Stimulated activated CD4-positive, alpha-beta T cell treated with anti-CD3 and anti-CD28 coated beads, Interleukin-12 subunit alpha, Interleukin-12 subunit beta, amount 100 ng/mL, for 4 hours (primary cell): ENCODE results near the gene SLC30A9.

Experiments used
- DNase-seq: peaks from one replicate; pipeline ENCODE4 v3.0.0-alpha.2; 2020

The SLC30A9 gene

DNA sequence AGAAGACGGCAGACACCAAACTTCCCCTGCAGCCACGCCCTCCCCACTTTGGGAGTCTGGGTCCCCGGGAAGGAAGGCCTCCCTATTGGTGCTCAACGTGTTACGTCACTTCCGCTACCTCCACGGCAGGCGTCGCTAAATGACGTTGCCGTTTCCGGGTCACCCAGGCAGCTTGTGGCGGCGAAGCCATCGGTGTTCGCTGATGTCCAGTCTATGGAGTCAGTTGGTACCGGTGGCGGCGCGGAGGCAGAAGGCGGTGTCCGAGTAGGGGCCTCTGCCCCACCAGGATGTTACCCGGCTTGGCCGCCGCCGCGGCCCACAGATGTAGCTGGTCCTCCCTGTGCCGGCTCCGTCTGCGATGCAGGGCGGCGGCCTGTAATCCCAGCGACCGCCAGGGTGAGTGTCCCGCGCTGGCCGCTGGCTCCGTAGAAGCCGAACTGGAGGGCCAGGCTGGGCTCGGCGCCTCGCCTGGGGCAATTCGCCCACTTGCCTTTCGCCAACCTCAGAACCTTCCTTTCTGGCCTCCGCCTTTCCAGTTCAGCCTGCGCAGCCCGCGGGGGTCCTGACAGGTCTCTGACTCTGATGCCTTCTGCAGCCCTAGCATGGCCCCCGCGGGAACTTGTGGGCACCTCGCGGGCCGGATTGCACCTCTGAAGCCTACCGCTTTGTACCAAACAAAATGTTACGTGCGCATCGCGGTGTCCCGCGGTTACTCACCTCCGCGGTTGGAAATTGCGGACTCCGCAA lies at the start of gene SLC30A9:
Gene SLC30A9, plus strand, starts transcription at position 166 of the 747 bp plus-strand sequence. Its CDS starts 122 bp downstream, at position 288.
- DNase-seq = peak; percentile 86

- no peak for DNase-seq
Observed at GRCh38 chr4:41940834-41941233, 49.5 kb upstream of the SLC30A9 start.

GRCh38 chr4:41943506-41943905 lies 46.8 kb upstream of the SLC30A9 start:
- no peak for DNase-seq

DNA sequence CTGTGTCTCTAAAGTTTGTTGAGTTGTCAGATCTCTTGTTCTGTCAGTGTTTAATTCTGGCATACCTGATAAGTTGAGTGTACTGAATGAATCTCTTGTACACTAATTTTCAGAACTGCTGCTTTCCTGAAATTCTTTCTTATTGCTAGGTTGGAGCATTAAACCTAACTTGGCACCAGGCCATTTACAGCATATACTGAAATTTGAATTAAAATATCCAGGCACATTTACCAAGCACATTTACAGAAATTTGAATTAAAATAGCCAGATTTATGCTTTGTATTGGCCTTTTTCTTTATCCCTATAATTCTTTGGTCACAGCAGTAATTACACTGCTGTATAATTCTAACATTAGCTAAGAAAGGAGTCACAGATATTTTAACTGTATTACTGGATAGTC lies 46.2 kb upstream of the SLC30A9 start:
- no peak for DNase-seq

- no peak for DNase-seq
Observed at GRCh38 chr4:41949531-41949930, 40.8 kb upstream of the SLC30A9 start.

- no peak for DNase-seq
Observed at GRCh38 chr4:41957634-41958033, 32.7 kb upstream of the SLC30A9 start.

DNA sequence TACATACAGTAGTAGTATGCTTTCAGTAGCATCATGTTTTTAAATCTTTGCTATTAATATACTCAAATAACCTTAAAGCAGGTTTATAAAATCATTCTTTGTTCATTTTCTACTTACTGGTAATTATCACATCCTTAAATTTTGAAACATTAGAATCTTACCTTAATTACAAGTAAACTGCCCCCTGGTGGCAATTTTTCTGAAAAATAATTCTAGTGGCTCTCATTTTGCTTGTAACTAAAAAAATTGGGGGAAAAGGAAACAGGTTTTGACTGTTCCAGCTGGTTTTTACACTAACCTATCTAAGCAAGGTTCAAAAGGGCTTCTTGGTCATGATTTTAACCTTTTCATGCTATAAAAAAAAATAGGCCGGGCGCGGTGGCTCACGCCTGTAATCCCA lies 27.2 kb upstream of the SLC30A9 start:
- DNase-seq = no peak

- no peak for DNase-seq
Observed at GRCh38 chr4:41964401-41964800, 25.9 kb upstream of the SLC30A9 start.

DNA sequence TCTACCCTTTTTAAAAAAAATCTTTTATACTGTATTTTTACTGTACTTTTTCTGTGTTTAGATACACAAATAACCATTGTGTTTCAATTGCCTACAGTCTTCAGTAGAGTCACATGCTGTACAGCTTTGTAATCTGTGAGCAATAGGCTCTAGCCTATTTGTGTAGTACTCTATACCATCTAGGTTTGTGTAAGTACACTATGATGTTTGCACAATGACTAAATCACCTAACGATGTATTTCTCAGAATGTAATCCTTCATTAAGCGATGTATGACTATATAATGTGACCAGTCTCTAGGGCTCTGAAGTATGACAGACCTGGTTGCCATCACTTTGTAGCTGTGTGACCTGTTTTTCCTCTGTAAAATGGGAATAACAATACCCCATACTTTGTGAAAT lies 22.9 kb upstream of the SLC30A9 start:
- DNase-seq = no peak

DNA sequence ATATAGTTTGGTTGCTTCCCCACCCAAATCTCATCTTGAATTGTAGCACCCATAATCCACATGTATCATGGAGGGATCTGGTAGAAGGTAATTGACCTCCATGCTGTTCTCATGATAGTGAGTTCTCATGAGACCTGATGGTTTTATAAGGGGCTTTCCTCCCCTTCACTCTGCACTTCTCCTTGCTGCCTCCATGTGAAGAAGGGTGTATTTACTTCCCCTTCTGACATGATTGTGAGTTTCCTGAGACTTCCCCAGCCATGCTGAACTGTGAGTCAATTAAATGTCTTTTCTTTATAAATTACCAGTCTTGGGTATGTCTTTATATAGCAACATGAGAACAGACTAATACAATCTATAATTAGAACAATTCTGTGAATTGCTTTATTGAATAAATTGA lies 20.7 kb upstream of the SLC30A9 start:
- no peak for DNase-seq

- DNase-seq = no peak
Observed at GRCh38 chr4:41975341-41975740, 15.0 kb upstream of the SLC30A9 start.

DNA sequence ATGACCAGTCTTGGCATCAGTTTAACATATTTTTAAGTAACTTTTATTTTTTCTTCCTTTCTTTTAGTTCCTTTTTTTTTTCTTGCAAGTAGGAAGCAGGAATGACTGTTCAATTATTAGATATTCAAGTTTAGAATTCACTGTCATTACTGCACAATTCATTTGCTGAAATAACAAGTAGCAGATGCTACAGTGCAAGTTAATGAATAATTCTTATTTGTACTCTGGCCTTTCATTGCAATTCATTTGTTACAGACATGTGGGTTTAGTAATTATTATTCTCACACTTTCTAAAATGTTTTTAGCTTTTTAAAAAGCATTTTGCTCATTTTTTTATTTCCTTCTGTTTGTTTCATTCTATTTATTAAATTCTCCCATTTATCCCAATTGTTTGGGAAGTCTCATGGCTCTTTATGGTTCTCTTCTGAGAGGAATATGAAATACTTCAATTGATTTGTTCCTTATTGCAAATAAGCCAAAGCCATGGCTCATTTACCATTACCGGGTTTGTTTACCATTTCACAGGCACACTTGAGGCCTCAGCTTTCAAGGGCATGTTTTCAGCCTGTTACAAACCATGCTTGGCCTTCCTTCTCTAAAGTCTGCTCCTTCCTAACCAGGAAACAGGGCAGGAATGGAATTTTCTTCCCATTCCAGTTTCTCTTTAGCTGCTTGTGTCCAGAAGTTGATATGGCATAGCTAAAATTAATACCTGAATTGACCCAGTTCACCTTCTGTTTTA lies 13.4 kb upstream of the SLC30A9 start:
- DNase-seq = no peak

GRCh38 chr4:41977709-41978108 lies 12.6 kb upstream of the SLC30A9 start:
- no peak for DNase-seq

- no peak for DNase-seq
Observed at GRCh38 chr4:41981456-41981855, 8.9 kb upstream of the SLC30A9 start, which contains the start of gene DCAF4L1. Gene DCAF4L1 (plus strand): TSS chr4:41981756. CDS start chr4:41981793, 37 bp downstream.

DNA sequence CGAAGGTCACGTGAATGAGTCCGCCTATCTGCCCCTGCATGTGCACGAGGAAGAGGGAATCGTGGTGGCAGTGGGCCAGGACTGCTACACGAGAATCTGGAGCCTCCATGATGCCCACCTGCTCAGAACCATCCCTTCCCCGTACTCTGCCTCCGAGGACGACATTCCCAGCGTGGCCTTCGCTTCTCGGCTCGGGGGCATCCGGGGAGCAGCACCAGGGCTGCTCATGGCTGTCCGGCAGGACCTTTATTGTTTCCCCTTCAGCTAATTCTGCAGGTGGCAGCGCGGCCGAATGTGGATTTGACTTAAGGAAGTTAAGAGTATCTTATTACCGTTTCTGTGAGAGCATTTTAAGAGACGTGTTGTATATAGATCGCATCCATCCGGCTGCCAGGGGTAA lies 7.6 kb upstream of the SLC30A9 start:
- no peak for DNase-seq

GRCh38 chr4:41985151-41985550 lies 5.2 kb upstream of the SLC30A9 start:
- DNase-seq = no peak

- DNase-seq = no peak
Observed at GRCh38 chr4:41989994-41990364, 351 bp upstream of the SLC30A9 start.

- no peak for DNase-seq
Observed at GRCh38 chr4:41991916-41992767, 1.8 kb downstream of the SLC30A9 start.

DNA sequence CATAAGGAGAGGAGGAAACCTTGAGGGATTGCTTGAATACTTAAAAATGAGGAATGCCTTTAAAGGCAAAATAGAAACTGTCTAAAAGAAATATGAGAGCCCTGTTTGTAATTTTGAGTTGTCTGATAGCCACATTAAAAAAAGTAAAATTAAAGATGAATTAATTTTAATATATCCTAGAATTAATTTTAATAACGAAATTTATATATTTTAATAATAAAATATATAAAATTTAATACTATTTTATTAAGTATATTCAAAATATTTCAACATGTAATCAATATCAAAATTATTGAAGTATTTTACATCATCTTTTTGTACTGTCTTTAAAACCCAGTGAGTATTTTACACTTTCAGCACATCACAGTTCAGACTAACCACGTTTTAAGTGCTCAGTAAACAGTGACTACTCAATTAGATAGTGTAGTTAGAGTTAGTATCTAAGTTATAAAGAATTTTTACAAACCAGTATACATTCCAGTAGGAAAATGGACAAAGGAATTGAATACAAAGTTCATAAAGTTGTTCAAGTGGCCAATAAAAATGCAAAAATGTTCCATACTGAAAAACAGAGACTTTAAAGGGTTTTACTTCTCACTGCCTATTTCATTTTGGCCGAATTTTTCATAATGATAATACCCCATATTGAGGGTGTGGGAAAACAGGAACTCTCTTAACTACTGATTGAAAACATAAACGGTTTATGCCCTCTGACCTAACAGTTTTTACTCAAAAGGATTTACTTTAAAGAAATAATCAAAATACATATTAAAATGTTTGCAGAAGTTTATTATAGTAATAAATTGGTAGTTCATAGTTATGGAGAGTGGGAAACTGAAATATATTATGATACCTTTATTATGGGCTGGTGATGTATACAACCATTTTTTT lies 2.9 kb downstream of the SLC30A9 start:
- no peak for DNase-seq

DNA sequence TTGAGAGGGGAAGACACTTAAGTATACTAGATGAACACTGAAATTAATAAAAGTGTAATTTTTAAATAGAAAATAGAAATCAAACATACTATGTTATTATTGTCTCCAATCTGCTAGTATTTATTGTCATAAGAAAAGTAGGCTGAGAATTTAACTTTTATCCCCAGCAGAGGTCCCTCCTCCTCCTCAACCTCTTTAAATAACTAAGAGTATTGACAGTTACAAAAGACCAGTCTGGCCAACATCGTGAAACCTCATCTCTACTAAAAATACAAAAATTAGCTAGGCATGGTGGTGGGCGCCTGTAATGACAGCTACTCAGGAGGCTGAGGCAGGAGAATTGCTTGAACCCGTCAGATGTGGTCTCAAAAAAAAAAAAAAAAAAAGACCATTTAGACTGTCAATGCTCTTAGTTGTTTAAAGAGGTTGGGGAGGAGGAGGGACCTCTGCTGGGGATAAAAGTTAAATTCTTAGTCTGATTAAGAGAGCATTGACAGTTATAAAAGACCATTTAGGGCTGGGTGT lies 4.2 kb downstream of the SLC30A9 start:
- DNase-seq = no peak

DNA sequence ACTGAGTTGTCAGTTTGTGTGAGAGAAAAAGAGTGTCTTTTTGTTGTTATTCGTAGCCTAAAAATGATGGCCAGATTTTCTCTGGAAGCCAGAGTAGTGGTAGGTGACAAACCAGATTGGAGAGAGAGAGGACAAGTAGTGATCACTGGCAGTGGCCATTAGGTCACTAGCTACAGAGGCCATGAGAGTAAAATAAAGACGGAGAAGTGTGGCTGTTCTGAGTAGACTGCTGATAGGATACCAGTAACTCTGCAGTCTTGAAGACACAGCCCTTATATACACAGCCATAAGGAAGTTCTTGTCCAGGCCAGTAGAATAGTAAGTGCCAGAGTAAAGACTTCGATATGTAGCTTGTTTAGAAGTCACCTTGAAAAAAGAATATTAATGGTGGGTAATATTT lies 7.7 kb downstream of the SLC30A9 start:
- no peak for DNase-seq

DNA sequence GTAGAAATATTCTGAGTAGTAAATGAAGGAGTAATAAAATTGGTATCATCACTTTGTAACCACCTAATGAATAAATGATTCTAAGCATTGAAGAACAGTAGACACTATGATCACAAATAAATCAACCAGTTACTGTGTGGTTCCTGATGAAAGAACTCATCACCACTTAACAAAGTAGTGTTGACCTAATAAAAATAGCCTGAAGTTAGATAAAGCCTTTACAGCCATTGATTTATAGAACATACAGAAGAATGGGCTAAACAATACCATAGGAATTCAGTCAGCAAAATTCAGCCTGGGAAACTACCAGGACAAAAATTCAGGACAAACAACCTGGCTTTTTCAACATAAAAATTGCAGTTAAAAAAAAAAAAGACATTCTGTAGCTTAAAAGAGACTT lies 9.0 kb downstream of the SLC30A9 start:
- no peak for DNase-seq
